ENCODE data around the gene LAMA4.

GRCh38 chr6:112061605-112062004, 192.8 kb downstream of the LAMA4 start:
- TF ChIP-seq HNRNPUL1 (IDR thresholded peaks at IDR 0.05; ENCODE audit: low read depth, low read length): no peak
- TF ChIP-seq, protein P1, sequence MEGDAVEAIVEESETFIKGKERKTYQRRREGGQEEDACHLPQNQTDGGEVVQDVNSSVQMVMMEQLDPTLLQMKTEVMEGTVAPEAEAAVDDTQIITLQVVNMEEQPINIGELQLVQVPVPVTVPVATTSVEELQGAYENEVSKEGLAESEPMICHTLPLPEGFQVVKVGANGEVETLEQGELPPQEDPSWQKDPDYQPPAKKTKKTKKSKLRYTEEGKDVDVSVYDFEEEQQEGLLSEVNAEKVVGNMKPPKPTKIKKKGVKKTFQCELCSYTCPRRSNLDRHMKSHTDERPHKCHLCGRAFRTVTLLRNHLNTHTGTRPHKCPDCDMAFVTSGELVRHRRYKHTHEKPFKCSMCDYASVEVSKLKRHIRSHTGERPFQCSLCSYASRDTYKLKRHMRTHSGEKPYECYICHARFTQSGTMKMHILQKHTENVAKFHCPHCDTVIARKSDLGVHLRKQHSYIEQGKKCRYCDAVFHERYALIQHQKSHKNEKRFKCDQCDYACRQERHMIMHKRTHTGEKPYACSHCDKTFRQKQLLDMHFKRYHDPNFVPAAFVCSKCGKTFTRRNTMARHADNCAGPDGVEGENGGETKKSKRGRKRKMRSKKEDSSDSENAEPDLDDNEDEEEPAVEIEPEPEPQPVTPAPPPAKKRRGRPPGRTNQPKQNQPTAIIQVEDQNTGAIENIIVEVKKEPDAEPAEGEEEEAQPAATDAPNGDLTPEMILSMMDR (CRISPR knock-in tag; IDR thresholded peaks at IDR 0.05): no peak
- no peak for TF ChIP-seq MYPOP (CRISPR knock-in tag; IDR thresholded peaks at IDR 0.05)
- TF ChIP-seq POLR2AphosphoS5 (IDR thresholded peaks at IDR 0.05; ENCODE audit: low read depth, low read length): no peak
